Measurements from ENCODE around the gene ANKIB1.

DNA sequence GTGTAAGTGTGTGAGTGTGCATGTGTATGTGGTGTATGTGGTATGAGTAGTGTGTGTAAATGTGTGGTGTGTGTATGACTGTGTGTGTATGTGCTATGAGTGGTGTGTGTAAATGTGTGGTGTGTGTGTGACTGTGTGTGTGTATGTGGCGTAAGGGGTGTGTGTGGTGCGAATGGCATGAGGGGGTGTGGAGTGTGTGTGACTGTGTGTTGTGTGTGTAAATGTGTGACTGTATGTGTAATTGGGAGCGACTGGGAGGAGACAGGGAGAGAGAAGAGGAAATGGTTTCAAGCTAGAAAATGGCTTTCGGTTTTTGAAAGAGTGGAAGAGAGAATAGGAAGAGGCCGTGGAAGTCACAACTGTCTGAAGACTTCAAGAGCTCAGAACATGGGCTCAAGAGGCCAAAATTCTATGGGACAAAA, 177.9 kb downstream of the ANKIB1 start:
- TF ChIP-seq, protein P1, sequence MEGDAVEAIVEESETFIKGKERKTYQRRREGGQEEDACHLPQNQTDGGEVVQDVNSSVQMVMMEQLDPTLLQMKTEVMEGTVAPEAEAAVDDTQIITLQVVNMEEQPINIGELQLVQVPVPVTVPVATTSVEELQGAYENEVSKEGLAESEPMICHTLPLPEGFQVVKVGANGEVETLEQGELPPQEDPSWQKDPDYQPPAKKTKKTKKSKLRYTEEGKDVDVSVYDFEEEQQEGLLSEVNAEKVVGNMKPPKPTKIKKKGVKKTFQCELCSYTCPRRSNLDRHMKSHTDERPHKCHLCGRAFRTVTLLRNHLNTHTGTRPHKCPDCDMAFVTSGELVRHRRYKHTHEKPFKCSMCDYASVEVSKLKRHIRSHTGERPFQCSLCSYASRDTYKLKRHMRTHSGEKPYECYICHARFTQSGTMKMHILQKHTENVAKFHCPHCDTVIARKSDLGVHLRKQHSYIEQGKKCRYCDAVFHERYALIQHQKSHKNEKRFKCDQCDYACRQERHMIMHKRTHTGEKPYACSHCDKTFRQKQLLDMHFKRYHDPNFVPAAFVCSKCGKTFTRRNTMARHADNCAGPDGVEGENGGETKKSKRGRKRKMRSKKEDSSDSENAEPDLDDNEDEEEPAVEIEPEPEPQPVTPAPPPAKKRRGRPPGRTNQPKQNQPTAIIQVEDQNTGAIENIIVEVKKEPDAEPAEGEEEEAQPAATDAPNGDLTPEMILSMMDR (IDR thresholded peaks at IDR 0.05) = no peak
- no peak for TF ChIP-seq POLR2A (IDR thresholded peaks at IDR 0.05)
